Measurements from ENCODE around the gene VASN. TPM values are rescaled to one million over a fixed set of nuclear protein-coding genes. Genes with fewer than 3 reads are reported as not detected.

Gene VASN
- total RNA-seq, 1 donor from 2014 or later: 3.1 TPM

- Histone ChIP-seq H4K20me1 (ENCODE audit: low read depth) (peaks cover 3% of the 10 kb centered on the region), H3K4me2 (no peak overlapping the region), H3K27me3 (no peaks in the 10 kb centered on the region), H3F3A (ENCODE audit: low read depth) (peaks cover 5% of the 10 kb centered on the region), H3K79me2 (ENCODE audit: low read depth) (no peaks in the 10 kb centered on the region), H3K9ac (peak overlapping the region; percentile 35), H3K27ac (no peak overlapping the region), H2AFZ (replicated peaks) (no peak overlapping the region), H3K4me1 (no peaks in the 10 kb centered on the region), H3K4me3 (no peak overlapping the region), H3K36me3 (no peaks in the 10 kb centered on the region), H3K9me3 (ENCODE audit: low read depth) (no peaks in the 10 kb centered on the region)
- H3K4me3 Mint-ChIP-seq: no peak overlapping the region
- DNase-seq (ENCODE audit: low spot score): no peak
- TF ChIP-seq EZH2phosphoT487 (IDR thresholded peaks at IDR 0.05) (no peak), EZH2 (IDR thresholded peaks at IDR 0.05) (no peak)
- TF ChIP-seq, protein P1, sequence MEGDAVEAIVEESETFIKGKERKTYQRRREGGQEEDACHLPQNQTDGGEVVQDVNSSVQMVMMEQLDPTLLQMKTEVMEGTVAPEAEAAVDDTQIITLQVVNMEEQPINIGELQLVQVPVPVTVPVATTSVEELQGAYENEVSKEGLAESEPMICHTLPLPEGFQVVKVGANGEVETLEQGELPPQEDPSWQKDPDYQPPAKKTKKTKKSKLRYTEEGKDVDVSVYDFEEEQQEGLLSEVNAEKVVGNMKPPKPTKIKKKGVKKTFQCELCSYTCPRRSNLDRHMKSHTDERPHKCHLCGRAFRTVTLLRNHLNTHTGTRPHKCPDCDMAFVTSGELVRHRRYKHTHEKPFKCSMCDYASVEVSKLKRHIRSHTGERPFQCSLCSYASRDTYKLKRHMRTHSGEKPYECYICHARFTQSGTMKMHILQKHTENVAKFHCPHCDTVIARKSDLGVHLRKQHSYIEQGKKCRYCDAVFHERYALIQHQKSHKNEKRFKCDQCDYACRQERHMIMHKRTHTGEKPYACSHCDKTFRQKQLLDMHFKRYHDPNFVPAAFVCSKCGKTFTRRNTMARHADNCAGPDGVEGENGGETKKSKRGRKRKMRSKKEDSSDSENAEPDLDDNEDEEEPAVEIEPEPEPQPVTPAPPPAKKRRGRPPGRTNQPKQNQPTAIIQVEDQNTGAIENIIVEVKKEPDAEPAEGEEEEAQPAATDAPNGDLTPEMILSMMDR (IDR thresholded peaks at IDR 0.05): no peak
- H3K4me1 Mint-ChIP-seq: peaks cover 16% of the 10 kb centered on the region
- no peak overlapping the region for H3K27ac Mint-ChIP-seq
- no peaks in the 10 kb centered on the region for H3K27me3 Mint-ChIP-seq (ENCODE audit: insufficient read depth, low read depth)
- no peaks in the 10 kb centered on the region for H3K36me3 Mint-ChIP-seq
- H3K9me3 Mint-ChIP-seq: no peaks in the 10 kb centered on the region
These were observed 38.9 kb downstream of the VASN start for GRCh38 chr16:4410335-4411075.

- H3K27me3 ChIP-seq: peaks cover under 1% of the 10 kb centered on the region
- H4K20me1 ChIP-seq (ENCODE audit: low read depth): peaks cover 5% of the 10 kb centered on the region
- H3K36me3 ChIP-seq: no peaks in the 10 kb centered on the region
- Mint-ChIP-seq H3K9me3 (no peaks in the 10 kb centered on the region), H3K4me1 (peaks cover 17% of the 10 kb centered on the region), H3K27ac (no peak overlapping the region), H3K36me3 (no peaks in the 10 kb centered on the region), H3K27me3 (ENCODE audit: insufficient read depth, low read depth) (peaks cover under 1% of the 10 kb centered on the region), H3K4me3 (no peak overlapping the region)
- no peak overlapping the region for H3K27ac ChIP-seq
- H3K4me3 ChIP-seq: no peak overlapping the region
- DNase-seq (ENCODE audit: low spot score): no peak
- no peaks in the 10 kb centered on the region for H3K9me3 ChIP-seq (ENCODE audit: low read depth)
- H2AFZ ChIP-seq (replicated peaks): no peak overlapping the region
- H3K79me2 ChIP-seq (ENCODE audit: low read depth): no peaks in the 10 kb centered on the region
- no peak overlapping the region for H3K9ac ChIP-seq
- H3K4me2 ChIP-seq: no peak overlapping the region
- peaks cover under 1% of the 10 kb centered on the region for H3K4me1 ChIP-seq
- TF ChIP-seq EZH2 (IDR thresholded peaks at IDR 0.05) (no peak), EZH2phosphoT487 (IDR thresholded peaks at IDR 0.05) (no peak)
- TF ChIP-seq, protein P1 (IDR thresholded peaks at IDR 0.05): no peak
- H3F3A ChIP-seq (ENCODE audit: low read depth): peaks cover 9% of the 10 kb centered on the region
These were observed 40.0 kb downstream of the VASN start for GRCh38 chr16:4411684-4412083.

DNA sequence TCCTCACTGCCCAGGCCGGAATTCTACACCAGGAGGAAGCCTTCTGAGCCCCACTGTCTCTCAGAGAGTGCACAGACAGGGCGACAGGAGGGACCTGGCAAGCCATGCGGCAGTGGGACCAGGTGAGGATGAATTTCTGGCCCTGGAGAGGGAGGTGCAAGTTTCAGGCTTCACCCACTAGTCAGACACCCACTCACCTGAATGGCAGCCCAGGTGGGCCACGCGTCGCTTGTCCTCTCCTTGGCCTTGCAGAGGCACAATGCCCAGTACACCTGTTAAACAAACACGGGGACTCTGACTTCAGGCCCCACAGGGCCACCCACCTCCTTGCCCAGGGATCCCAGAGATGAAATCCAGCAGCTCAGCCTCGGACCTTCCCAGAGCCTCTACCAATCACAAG, 40.5 kb downstream of the VASN start:
- Histone ChIP-seq H3K4me3 (no peak overlapping the region), H3K4me1 (peaks cover 3% of the 10 kb centered on the region), H3K4me2 (no peak overlapping the region), H3F3A (ENCODE audit: low read depth) (peaks cover 14% of the 10 kb centered on the region), H2AFZ (replicated peaks) (no peak overlapping the region), H3K9me3 (ENCODE audit: low read depth) (no peaks in the 10 kb centered on the region), H3K27me3 (peaks cover 6% of the 10 kb centered on the region), H3K9ac (no peak overlapping the region), H3K36me3 (no peaks in the 10 kb centered on the region), H3K27ac (no peak overlapping the region), H3K79me2 (ENCODE audit: low read depth) (no peaks in the 10 kb centered on the region), H4K20me1 (ENCODE audit: low read depth) (peaks cover 5% of the 10 kb centered on the region)
- peaks cover 3% of the 10 kb centered on the region for H3K27me3 Mint-ChIP-seq (ENCODE audit: insufficient read depth, low read depth)
- no peak overlapping the region for H3K4me3 Mint-ChIP-seq
- DNase-seq (ENCODE audit: low spot score): no peak
- no peaks in the 10 kb centered on the region for H3K9me3 Mint-ChIP-seq
- TF ChIP-seq EZH2phosphoT487 (IDR thresholded peaks at IDR 0.05) (no peak), EZH2 (IDR thresholded peaks at IDR 0.05) (no peak)
- TF ChIP-seq, protein P1 (IDR thresholded peaks at IDR 0.05): no peak
- H3K4me1 Mint-ChIP-seq: peaks cover 19% of the 10 kb centered on the region
- H3K27ac Mint-ChIP-seq: no peak overlapping the region
- H3K36me3 Mint-ChIP-seq: no peaks in the 10 kb centered on the region

Measured in neural progenitor cell (in vitro differentiated cells).